ENCODE results near the gene WIF1.

GRCh38 chr12:65045269-65045668 is 75.8 kb downstream of the WIF1 start:
- TF ChIP-seq MAX (IDR thresholded peaks at IDR 0.05) (no peak), CTCF (IDR thresholded peaks at IDR 0.05; ENCODE audit: control extremely low read depth in 1 of 3, insufficient read depth in 1 of 3, low read depth in 1 of 3, low read length in 3 of 3) (no peak), POLR2A (IDR thresholded peaks at IDR 0.05; ENCODE audit: control extremely low read depth in 1 of 2, low read depth in 2 of 2, low read length in 2 of 2) (no peak), ASH2L (IDR thresholded peaks at IDR 0.05; ENCODE audit: low read length) (no peak), POLR2AphosphoS5 (IDR thresholded peaks at IDR 0.05; ENCODE audit: low read depth, low read length) (no peak), YY1 (IDR thresholded peaks at IDR 0.05; ENCODE audit: low read depth, low read length) (no peak), GTF2F1 (IDR thresholded peaks at IDR 0.05; ENCODE audit: borderline replicate concordance, low read depth, low read length) (no peak), USF2 (IDR thresholded peaks at IDR 0.05; ENCODE audit: low read length) (no peak)

All from H1 (cell line).